Effector memory CD4-positive, alpha-beta T cell (primary cell): ENCODE data around the gene FBXO5.

Experiments used
- DNase-seq, 3 donors: peaks; one replicate each; pipeline ENCODE4 v3.0.0-alpha.2; 2020
- H3K27ac ChIP-seq: 2 replicates; pipeline ENCODE4 v1.7.0; 2013; ENCODE audit warnings: mild to moderate bottlenecking, low read length, moderate library complexity; ENCODE audit not compliant: insufficient read depth, poor library complexity, severe bottlenecking
- H3K27me3 ChIP-seq: replicated peaks from 2 replicates; pipeline ENCODE4 v1.7.0; 2013; ENCODE audit warnings: mild to moderate bottlenecking, low read length; ENCODE audit not compliant: insufficient read depth, control insufficient read depth, poor library complexity, severe bottlenecking
- H3K36me3 ChIP-seq: 2 replicates; pipeline ENCODE4 v1.7.0; 2013; ENCODE audit warnings: mild to moderate bottlenecking, low read length, moderate library complexity; ENCODE audit not compliant: control insufficient read depth, insufficient read depth
- H3K4me1 ChIP-seq: 2 replicates; pipeline ENCODE4 v1.7.0; 2013; ENCODE audit warnings: low read length, mild to moderate bottlenecking; ENCODE audit not compliant: control insufficient read depth, insufficient read depth, poor library complexity, severe bottlenecking
- H3K4me3 ChIP-seq: 2 replicates; pipeline ENCODE4 v1.7.0; 2013; ENCODE audit warnings: low read length, low read depth, mild to moderate bottlenecking; ENCODE audit not compliant: insufficient read depth, poor library complexity, severe bottlenecking
- H3K9me3 ChIP-seq: 2 replicates; pipeline ENCODE4 v1.7.0; 2013; ENCODE audit warnings: mild to moderate bottlenecking, low read length, moderate library complexity; ENCODE audit not compliant: control insufficient read depth

FBXO5 gene

DNA sequence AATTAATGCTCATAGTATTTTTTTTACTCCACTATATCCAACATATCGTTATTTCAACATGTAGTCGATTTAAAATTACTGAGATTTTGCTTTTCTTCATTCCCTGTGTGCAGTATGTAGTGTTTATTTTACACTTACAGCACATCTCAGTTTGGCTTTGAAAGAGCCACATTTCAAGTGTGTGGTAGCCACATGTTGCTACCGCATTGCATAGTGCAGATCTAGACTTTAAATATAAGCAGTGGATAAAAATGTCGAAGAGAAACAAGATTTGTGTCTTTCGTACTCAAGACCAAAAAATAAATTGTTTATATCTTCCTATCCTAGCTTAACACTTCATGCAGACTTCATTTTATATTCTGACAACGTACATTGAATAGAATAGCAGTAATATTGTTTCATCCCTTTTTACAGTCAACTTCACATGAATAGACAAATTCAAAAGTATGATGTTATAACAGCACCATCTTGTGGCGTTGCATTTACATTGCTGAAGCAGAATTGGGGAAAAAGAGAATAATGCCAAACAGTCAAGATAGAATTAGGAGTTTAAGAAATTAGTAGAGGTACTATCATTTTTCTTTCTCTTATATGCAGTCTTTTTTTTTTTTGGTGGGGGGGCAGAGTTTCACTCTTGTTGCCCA is 29.9 kb downstream of the FBXO5 start:
- no peak for DNase-seq
- Histone ChIP-seq H3K36me3 (no peaks in the 10 kb centered on the region), H3K4me3 (no peak overlapping the region), H3K4me1 (no peaks in the 10 kb centered on the region), H3K27ac (no peak overlapping the region), H3K27me3 (no peaks in the 10 kb centered on the region), H3K9me3 (no peaks in the 10 kb centered on the region)

- Histone ChIP-seq H3K9me3 (no peaks in the 10 kb centered on the region), H3K36me3 (no peaks in the 10 kb centered on the region), H3K27ac (no peak overlapping the region), H3K4me3 (no peak overlapping the region), H3K27me3 (no peaks in the 10 kb centered on the region), H3K4me1 (no peaks in the 10 kb centered on the region)
- DNase-seq, result no peak
These were observed 30.8 kb downstream of the FBXO5 start for GRCh38 chr6:152952045-152952444.

GRCh38 chr6:152950240-152950639 is 32.6 kb downstream of the FBXO5 start:
- Histone ChIP-seq H3K36me3 (no peaks in the 10 kb centered on the region), H3K9me3 (no peaks in the 10 kb centered on the region), H3K27me3 (no peaks in the 10 kb centered on the region), H3K4me3 (no peak overlapping the region), H3K4me1 (no peaks in the 10 kb centered on the region), H3K27ac (no peak overlapping the region)
- DNase-seq, result no peak

DNA sequence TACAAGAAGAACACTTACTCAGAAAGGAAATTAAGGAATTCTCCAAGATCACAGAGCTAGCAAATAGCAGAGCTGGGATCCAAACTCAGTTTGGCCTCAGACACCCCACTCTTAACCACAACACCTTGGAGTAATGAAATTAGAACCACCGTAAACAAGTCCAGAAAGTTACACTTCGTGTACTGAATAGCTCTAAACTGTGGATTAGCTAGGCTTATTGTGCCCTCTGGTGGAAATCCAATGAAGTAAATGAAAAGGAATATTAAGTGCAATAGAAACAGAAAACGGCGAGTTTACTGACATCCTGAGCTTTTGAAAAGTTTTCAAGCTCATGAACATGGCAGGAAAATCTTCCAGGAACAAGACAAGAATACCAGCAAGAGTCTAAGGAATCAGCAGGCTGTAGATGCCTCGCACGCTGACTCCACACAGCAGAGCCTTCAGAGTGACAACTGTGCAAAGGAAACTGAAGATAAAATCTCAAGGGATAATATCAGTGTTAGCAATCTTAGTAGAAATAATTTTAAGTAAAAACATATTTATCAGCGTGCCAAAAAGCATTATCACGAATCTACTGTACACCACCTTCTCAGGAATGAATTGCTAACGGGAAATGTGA is 34.6 kb downstream of the FBXO5 start:
- no peaks in the 10 kb centered on the region for H3K9me3 ChIP-seq
- DNase-seq, result no peak
- H3K4me1 ChIP-seq, result no peaks in the 10 kb centered on the region
- no peaks in the 10 kb centered on the region for H3K36me3 ChIP-seq
- no peaks in the 10 kb centered on the region for H3K27me3 ChIP-seq
- H3K4me3 ChIP-seq, result no peak overlapping the region
- H3K27ac ChIP-seq, result no peak overlapping the region

- no peaks in the 10 kb centered on the region for H3K36me3 ChIP-seq
These were observed 35.8 kb downstream of the FBXO5 start for GRCh38 chr6:152946995-152947394.

DNA sequence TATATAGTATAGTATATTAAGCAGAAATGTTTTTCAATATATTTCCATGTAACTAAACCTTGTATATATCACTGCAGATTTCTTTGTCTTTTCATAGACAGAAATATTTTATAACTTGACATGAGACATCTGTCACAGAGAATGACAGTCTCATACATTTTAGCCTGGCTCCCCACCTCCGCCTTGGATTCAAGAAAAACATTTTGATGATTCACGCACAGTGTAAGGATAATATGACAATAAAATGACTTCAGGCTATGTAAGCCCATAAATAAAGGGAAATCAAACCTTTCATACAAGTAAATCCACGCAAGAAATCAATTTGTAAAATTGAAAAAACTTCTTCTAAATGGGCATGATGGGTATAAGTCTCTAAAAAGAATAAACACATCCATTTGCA is 36.4 kb downstream of the FBXO5 start:
- no peak overlapping the region for H3K4me3 ChIP-seq
- H3K27me3 ChIP-seq, result no peaks in the 10 kb centered on the region
- H3K9me3 ChIP-seq, result no peaks in the 10 kb centered on the region
- no peaks in the 10 kb centered on the region for H3K4me1 ChIP-seq
- no peaks in the 10 kb centered on the region for H3K36me3 ChIP-seq
- H3K27ac ChIP-seq, result no peak overlapping the region
- DNase-seq, result no peak

More at GRCh38 chr6:152946995-152947394, 35.8 kb downstream of the FBXO5 start:
- no peak for DNase-seq
- Histone ChIP-seq H3K27me3 (no peaks in the 10 kb centered on the region), H3K27ac (no peak overlapping the region), H3K4me3 (no peak overlapping the region), H3K4me1 (no peaks in the 10 kb centered on the region), H3K9me3 (no peaks in the 10 kb centered on the region)

GRCh38 chr6:152943260-152943897 is 39.5 kb downstream of the FBXO5 start:
- H3K27ac ChIP-seq, result no peak overlapping the region
- H3K9me3 ChIP-seq, result no peaks in the 10 kb centered on the region
- DNase-seq, result no peak
- H3K4me1 ChIP-seq, result no peaks in the 10 kb centered on the region
- H3K36me3 ChIP-seq, result no peaks in the 10 kb centered on the region
- no peak overlapping the region for H3K4me3 ChIP-seq
- no peaks in the 10 kb centered on the region for H3K27me3 ChIP-seq

- no peaks in the 10 kb centered on the region for H3K36me3 ChIP-seq
- no peaks in the 10 kb centered on the region for H3K9me3 ChIP-seq
- H3K4me1 ChIP-seq, result no peaks in the 10 kb centered on the region
- H3K27ac ChIP-seq, result no peak overlapping the region
- H3K4me3 ChIP-seq, result no peak overlapping the region
- DNase-seq, result no peak
- no peaks in the 10 kb centered on the region for H3K27me3 ChIP-seq
These were observed 40.4 kb downstream of the FBXO5 start for GRCh38 chr6:152942319-152942869.

DNA sequence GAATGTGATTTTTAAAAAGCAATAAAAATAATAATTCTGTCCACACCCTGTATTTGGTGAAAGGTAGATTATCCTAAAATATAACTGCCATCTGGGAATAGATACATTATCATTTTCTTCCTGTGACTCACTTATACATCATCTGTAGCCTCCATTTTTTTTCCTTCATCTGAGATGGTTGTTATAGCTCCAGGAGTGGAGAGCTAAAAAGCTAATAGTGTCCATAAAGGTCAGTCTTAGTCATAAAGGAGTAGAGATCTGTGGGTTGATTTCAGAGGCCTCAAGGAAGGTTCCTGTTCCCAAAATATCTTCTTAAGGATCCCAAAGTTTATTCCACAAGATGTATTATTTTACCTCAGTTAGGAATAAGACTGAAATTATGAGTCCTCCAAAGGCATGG is 41.1 kb downstream of the FBXO5 start:
- H3K4me1 ChIP-seq, result no peaks in the 10 kb centered on the region
- H3K4me3 ChIP-seq, result no peak overlapping the region
- H3K27me3 ChIP-seq, result no peaks in the 10 kb centered on the region
- H3K9me3 ChIP-seq, result no peaks in the 10 kb centered on the region
- no peaks in the 10 kb centered on the region for H3K36me3 ChIP-seq
- no peak for DNase-seq
- no peak overlapping the region for H3K27ac ChIP-seq

DNA sequence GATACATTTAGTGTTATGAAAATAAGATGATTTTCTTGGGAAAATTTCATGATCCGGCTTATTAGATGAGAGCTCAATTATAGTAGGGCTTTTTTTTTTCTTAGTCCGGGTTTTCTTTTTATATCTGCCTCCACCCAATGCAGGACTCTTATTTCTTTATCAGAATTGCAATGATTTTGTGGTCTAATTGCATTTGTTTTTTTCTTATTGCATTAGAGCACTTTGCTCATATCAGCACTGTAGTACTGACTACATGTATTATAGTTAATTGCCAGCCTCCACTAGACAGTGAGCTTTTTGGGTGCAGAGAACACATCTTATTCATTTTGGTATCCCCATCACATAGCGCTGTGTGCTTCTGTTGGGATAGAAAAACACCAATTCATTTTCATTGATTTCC is 50.0 kb downstream of the FBXO5 start:
- Histone ChIP-seq H3K36me3 (no peaks in the 10 kb centered on the region), H3K27me3 (peaks cover 3% of the 10 kb centered on the region), H3K4me3 (no peak overlapping the region), H3K9me3 (no peaks in the 10 kb centered on the region), H3K27ac (no peak overlapping the region), H3K4me1 (no peaks in the 10 kb centered on the region)
- no peak for DNase-seq
